IMR-90 (cell line): Measurements from ENCODE around the gene SCIN. TPM values are rescaled to one million over a fixed set of nuclear protein-coding genes. Genes with fewer than 3 reads are reported as not detected.

ENCODE experiments used
- ATAC-seq: fragments of 200-7000 bp; cut with Tn5 transposase; 2 replicates; pipeline ENCODE4 v1.9.1; 2020; ENCODE audit warnings: low read depth, mild to moderate bottlenecking, moderate library complexity
- BruUV-seq: library from RNA; stranded (reverse); fragments of 400-500 nt; replicated peaks from 2 replicates; lab custom pipeline; 2021; lab: Mats Ljungman, UMichigan
- CTCF ChIA-PET: fragments of 300-600 bp; formaldehyde crosslinking; extraction: SDS; loops from one replicate; lab custom pipeline; 2021; ENCODE audit warnings: antibody characterized with exemption; lab: Yijun Ruan, JAX
- POLR2A ChIA-PET: fragments of 300-600 bp; sonication (Branson Sonifier 250); formaldehyde crosslinking; loops from one replicate; lab custom pipeline; 2022; ENCODE audit warnings: antibody characterized with exemption; ENCODE audit not compliant: unreplicated experiment; lab: Charles Lee
- DNase-seq: peaks from one replicate; pipeline ENCODE4 v3.0.0; 2013
- H2AFZ ChIP-seq: replicated peaks from 2 replicates; pipeline ENCODE3; 2013; ENCODE audit warnings: low read length, mild to moderate bottlenecking; ENCODE audit not compliant: poor library complexity
- H2AK5ac ChIP-seq: 2 replicates; pipeline ENCODE4 v1.6.1; 2013; ENCODE audit warnings: low read depth, low read length, inconsistent platforms
- H2AK9ac ChIP-seq: replicated peaks from 2 replicates; pipeline ENCODE3; 2013; ENCODE audit warnings: mild to moderate bottlenecking, low read depth, low read length, moderate library complexity; ENCODE audit not compliant: poor library complexity
- H2BK120ac ChIP-seq: 2 replicates; pipeline ENCODE4 v1.6.1; 2013; ENCODE audit warnings: low read depth, low read length, inconsistent platforms
- H2BK15ac ChIP-seq: 3 replicates; pipeline ENCODE4 v1.6.1; 2013; ENCODE audit warnings: low read depth, low read length, inconsistent platforms
- H2BK20ac ChIP-seq: 2 replicates; pipeline ENCODE4 v1.6.1; 2013; ENCODE audit warnings: low read depth, mild to moderate bottlenecking, inconsistent platforms, low read length, moderate library complexity
- H2BK5ac ChIP-seq: 2 replicates; pipeline ENCODE4 v1.6.1; 2013; ENCODE audit warnings: mild to moderate bottlenecking, low read depth, low read length, inconsistent platforms; ENCODE audit not compliant: poor library complexity, severe bottlenecking
- H3K14ac ChIP-seq: replicated peaks from 2 replicates; pipeline ENCODE4 v1.6.1; 2013; ENCODE audit warnings: low read depth, low read length, inconsistent platforms
- H3K18ac ChIP-seq: 2 replicates; pipeline ENCODE4 v1.6.1; 2013; ENCODE audit warnings: low read depth, low read length, control low read depth
- H3K23ac ChIP-seq: 2 replicates; pipeline ENCODE4 v1.6.1; 2013; ENCODE audit warnings: low read depth, low read length, inconsistent platforms
- H3K27ac ChIP-seq: 2 replicates; pipeline ENCODE4 v1.5.1; 2013; ENCODE audit warnings: mild to moderate bottlenecking, control low read depth, low read length; ENCODE audit not compliant: insufficient read depth
- H3K27me3 ChIP-seq: 2 replicates; pipeline ENCODE4 v1.6.1; 2013; ENCODE audit warnings: low read length; ENCODE audit not compliant: control insufficient read depth, insufficient read depth
- H3K36me3 ChIP-seq: 2 replicates; pipeline ENCODE4 v1.6.1; 2013; ENCODE audit warnings: low read length, mixed read lengths; ENCODE audit not compliant: control insufficient read depth, insufficient read depth
- H3K4ac ChIP-seq: 2 replicates; pipeline ENCODE4 v1.6.1; 2013; ENCODE audit warnings: low read depth, low read length, inconsistent platforms
- H3K4me1 ChIP-seq: 2 replicates; pipeline ENCODE4 v1.6.1; 2013; ENCODE audit warnings: low read length, mixed read lengths; ENCODE audit not compliant: control insufficient read depth, insufficient read depth
- H3K4me2 ChIP-seq: 2 replicates; pipeline ENCODE4 v1.6.1; 2013; ENCODE audit warnings: low read depth, mild to moderate bottlenecking, control low read depth, low read length, moderate library complexity
- H3K4me3 ChIP-seq: 2 replicates; pipeline ENCODE4 v1.5.1; 2013; ENCODE audit warnings: low read depth, mild to moderate bottlenecking, control low read depth, low read length, moderate library complexity; ENCODE audit not compliant: insufficient read depth
- H3K56ac ChIP-seq: 2 replicates; pipeline ENCODE4 v1.6.1; 2013; ENCODE audit warnings: low read length, inconsistent platforms; ENCODE audit not compliant: insufficient read depth; ENCODE audit errors: extremely low read depth
- H3K79me1 ChIP-seq, 2 experiments: 2 replicates each; pipeline ENCODE4 v1.6.1; 2013; ENCODE audit warnings: low read length in 2 of 2, inconsistent platforms in 1 of 2, low read depth in 1 of 2
- H3K9ac ChIP-seq: 2 replicates; pipeline ENCODE4 v1.6.1; 2013; ENCODE audit warnings: low read depth, low read length, control low read depth
- H3K9me1 ChIP-seq: 2 replicates; pipeline ENCODE4 v1.6.1; 2013; ENCODE audit warnings: low read length, inconsistent platforms; ENCODE audit not compliant: insufficient read depth
- H3K9me3 ChIP-seq: 2 replicates; pipeline ENCODE4 v1.6.1; 2013; ENCODE audit warnings: low read length; ENCODE audit not compliant: control insufficient read depth, insufficient read depth
- H4K20me1 ChIP-seq: 2 replicates; pipeline ENCODE4 v1.6.1; 2013; ENCODE audit warnings: low read length, inconsistent platforms; ENCODE audit not compliant: insufficient read depth
- H4K5ac ChIP-seq: 2 replicates; pipeline ENCODE4 v1.6.1; 2013; ENCODE audit warnings: mild to moderate bottlenecking, low read depth, low read length, control low read depth
- H4K8ac ChIP-seq, 2 experiments: 2 replicates each; pipeline ENCODE4 v1.6.1; 2013; ENCODE audit warnings: low read depth in 2 of 2, low read length in 2 of 2, control low read depth in 1 of 2, inconsistent platforms in 1 of 2
- H4K91ac ChIP-seq: 2 replicates; pipeline ENCODE4 v1.6.1; 2013; ENCODE audit warnings: low read depth, low read length, inconsistent platforms; ENCODE audit not compliant: insufficient read depth
- BHLHE40 ChIP-seq: fragments of 150-350 bp; IDR thresholded peaks from 2 replicates; pipeline ENCODE4 v1.6.1; 2016; ENCODE audit warnings: mild to moderate bottlenecking, low read depth, low read length
- CEBPB ChIP-seq: IDR thresholded peaks from 2 replicates; pipeline ENCODE4 v1.6.1; 2012; ENCODE audit warnings: low read depth, low read length, improper control_type of control experiment
- CHD1 ChIP-seq: IDR thresholded peaks from 2 replicates; pipeline ENCODE4 v1.6.1; 2012; ENCODE audit warnings: low read depth, low read length, improper control_type of control experiment
- FOS ChIP-seq: fragments of 150-350 bp; IDR thresholded peaks from 2 replicates; pipeline ENCODE4 v1.6.1; 2016; ENCODE audit warnings: low read depth, low read length
- MAFK ChIP-seq: IDR thresholded peaks from 2 replicates; pipeline ENCODE4 v1.6.1; 2012; ENCODE audit warnings: low read depth, low read length, improper control_type of control experiment
- MAZ ChIP-seq: IDR thresholded peaks from 2 replicates; pipeline ENCODE4 v1.6.1; 2012; ENCODE audit warnings: low read depth, mild to moderate bottlenecking, low read length, improper control_type of control experiment, moderate library complexity, borderline replicate concordance
- MXI1 ChIP-seq: IDR thresholded peaks from 2 replicates; pipeline ENCODE4 v1.6.1; 2012; ENCODE audit warnings: low read depth, mild to moderate bottlenecking, low read length, moderate library complexity, borderline replicate concordance
- NFE2L2 ChIP-seq: fragments of 150-350 bp; IDR thresholded peaks from 2 replicates; pipeline ENCODE4 v1.6.1; 2016; ENCODE audit warnings: low read depth, mild to moderate bottlenecking, low read length
- POLR2A ChIP-seq: IDR thresholded peaks from 2 replicates; pipeline ENCODE4 v1.6.1; 2012; ENCODE audit warnings: mild to moderate bottlenecking, low read depth, low read length
- RAD21 ChIP-seq: IDR thresholded peaks from 2 replicates; pipeline ENCODE4 v1.6.1; 2012; ENCODE audit warnings: low read length, improper control_type of control experiment
- RCOR1 ChIP-seq: IDR thresholded peaks from 2 replicates; pipeline ENCODE4 v1.6.1; 2012; ENCODE audit warnings: mild to moderate bottlenecking, low read length, improper control_type of control experiment; ENCODE audit not compliant: insufficient replicate concordance
- RFX5 ChIP-seq: IDR thresholded peaks from 2 replicates; pipeline ENCODE4 v1.8.0; 2012; ENCODE audit warnings: low read depth, mild to moderate bottlenecking, low read length, moderate library complexity
- SMC3 ChIP-seq: fragments of 150-350 bp; IDR thresholded peaks from 2 replicates; pipeline ENCODE4 v1.6.1; 2016; ENCODE audit warnings: low read depth, mild to moderate bottlenecking, antibody characterized with exemption, low read length, moderate library complexity
- WGBS, 2 experiments: methylation state at CpG; one replicate each; pipeline versions ENCODE4 v1.1.5 to v1.1.7; 2013; ENCODE audit warnings: missing lambda C conversion rate in 2 of 2; ENCODE audit not compliant: insufficient read length in 1 of 2; ENCODE audit errors: extremely low coverage in 2 of 2; 5-methylcytosine and 5-hydroxymethylcytosine counted together
- dilution Hi-C: fragments of 300-500 bp; cut with HindIII; formaldehyde crosslinking; loops from one replicate; pipeline ENCODE4 v1.14.3; 2018; ENCODE audit warnings: low sequenced_read_pairs; ENCODE audit not compliant: unreplicated experiment
- in situ Hi-C: fragments of 300-500 bp; cut with MboI; formaldehyde crosslinking; loops from 3 replicates; pipeline ENCODE4 v1.14.3; 2019; ENCODE audit warnings: low sequenced_read_pairs, inconsistent platforms, mixed read lengths
- intact Hi-C: fragments of 100-400 bp; cut with micrococcal nuclease; formaldehyde crosslinking; loops from 2 replicates; pipeline ENCODE4 v1.10.0; 2022
- polyA plus RNA-seq, 3 experiments: library from polyadenylated mRNA; depleted of rRNA; stranded (reverse); fragments of >200 nt; gene quantifications; 2 replicates each; pipeline ENCODE4 v1.2.3, GENCODE V29; 2012; ENCODE audit warnings: low replicate concordance in 1 of 3
- total RNA-seq: library from RNA; depleted of rRNA; stranded (reverse); fragments of >200 nt; gene quantifications from 2 replicates; pipeline ENCODE4 v1.2.3, GENCODE V29; 2012
- TF ChIP-seq, protein P1 (sequence below): fragments of 150-350 bp; IDR thresholded peaks from 2 replicates; pipeline ENCODE4 v1.6.1; 2017; ENCODE audit warnings: mild to moderate bottlenecking, antibody characterized with exemption, low read length, low read depth
- TF ChIP-seq, protein P2 (sequence below): conservative IDR thresholded peaks from 2 replicates; pipeline ENCODE4 v1.5.1; 2012; ENCODE audit warnings: mild to moderate bottlenecking, low read depth, low read length, improper control_type of control experiment

SCIN gene
- total and polyA plus RNA-seq, 2 of the 4 experiments (the other 2 are of a cell fraction) = under 0.01 to 0.05 TPM

DNA sequence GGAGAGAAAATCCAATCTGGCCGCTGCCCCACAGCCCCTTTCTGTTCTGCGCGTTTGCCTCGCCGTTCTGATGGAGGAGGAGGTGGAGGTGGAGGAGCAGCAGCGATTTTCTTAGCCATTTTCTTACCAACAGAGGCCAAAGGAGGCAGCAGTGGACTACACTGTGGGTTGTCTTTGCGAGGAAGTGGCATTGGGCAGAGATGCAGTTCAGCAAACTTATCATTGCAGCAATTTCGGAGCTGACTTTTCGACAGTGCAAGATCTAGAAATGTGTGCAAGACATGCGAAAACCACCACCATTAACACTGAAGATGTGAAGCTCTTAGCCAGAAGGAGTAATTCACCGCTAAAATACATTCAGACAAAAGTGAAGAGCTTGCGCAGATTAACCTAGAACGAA, 115.0 kb downstream of the SCIN start:
- no peaks in the 10 kb centered on the region for H3K4me1 ChIP-seq
- no TSS peak for BruUV-seq
- no peak overlapping the region for H3K56ac ChIP-seq
- H3K23ac ChIP-seq = no peak overlapping the region
- dilution Hi-C loops (no loop called here), in situ Hi-C loops (loop anchor here (25.0 kb wide), 1 partner anchor 427 kb away; no protein-coding TSS in a partner anchor), intact Hi-C loops (loop anchor here (5.0 kb wide), 4 partner anchors 72 to 512 kb away; no protein-coding TSS in a partner anchor)
- H4K20me1 ChIP-seq = no peaks in the 10 kb centered on the region
- H3K4me3 ChIP-seq = no peak overlapping the region
- H2BK20ac ChIP-seq = no peak overlapping the region
- no peak overlapping the region for H4K8ac ChIP-seq
- ChIA-PET POLR2A (no interaction called here), CTCF (interaction anchor here (1.4 to 3.1 kb wide), 5 partner anchors 212 to 490 kb away, joined by 3 to 27 read pairs (median 3); no protein-coding TSS in a partner anchor)
- no peak overlapping the region for H2BK5ac ChIP-seq
- no peak overlapping the region for H3K18ac ChIP-seq
- no peaks in the 10 kb centered on the region for H3K9me3 ChIP-seq
- 80% methylated on average over 3 of the region's 13 CpGs; no CpG with 5 or more reads in 1 of the 2 experiments for WGBS, 2 experiments
- H3K27ac ChIP-seq = no peak overlapping the region
- peak overlapping the region; percentile 10 for H2AK9ac ChIP-seq
- TF ChIP-seq RCOR1 (no peak), MAZ (no peak), BHLHE40 (no peak), FOS (no peak), CHD1 (no peak), RAD21 (peak; percentile 63), POLR2A (no peak), CEBPB (no peak), NFE2L2 (no peak), MAFK (no peak), SMC3 (no peak), RFX5 (no peak), MXI1 (no peak)
- TF ChIP-seq, protein P1, sequence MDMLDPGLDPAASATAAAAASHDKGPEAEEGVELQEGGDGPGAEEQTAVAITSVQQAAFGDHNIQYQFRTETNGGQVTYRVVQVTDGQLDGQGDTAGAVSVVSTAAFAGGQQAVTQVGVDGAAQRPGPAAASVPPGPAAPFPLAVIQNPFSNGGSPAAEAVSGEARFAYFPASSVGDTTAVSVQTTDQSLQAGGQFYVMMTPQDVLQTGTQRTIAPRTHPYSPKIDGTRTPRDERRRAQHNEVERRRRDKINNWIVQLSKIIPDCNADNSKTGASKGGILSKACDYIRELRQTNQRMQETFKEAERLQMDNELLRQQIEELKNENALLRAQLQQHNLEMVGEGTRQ = no peak
- TF ChIP-seq, protein P2, sequence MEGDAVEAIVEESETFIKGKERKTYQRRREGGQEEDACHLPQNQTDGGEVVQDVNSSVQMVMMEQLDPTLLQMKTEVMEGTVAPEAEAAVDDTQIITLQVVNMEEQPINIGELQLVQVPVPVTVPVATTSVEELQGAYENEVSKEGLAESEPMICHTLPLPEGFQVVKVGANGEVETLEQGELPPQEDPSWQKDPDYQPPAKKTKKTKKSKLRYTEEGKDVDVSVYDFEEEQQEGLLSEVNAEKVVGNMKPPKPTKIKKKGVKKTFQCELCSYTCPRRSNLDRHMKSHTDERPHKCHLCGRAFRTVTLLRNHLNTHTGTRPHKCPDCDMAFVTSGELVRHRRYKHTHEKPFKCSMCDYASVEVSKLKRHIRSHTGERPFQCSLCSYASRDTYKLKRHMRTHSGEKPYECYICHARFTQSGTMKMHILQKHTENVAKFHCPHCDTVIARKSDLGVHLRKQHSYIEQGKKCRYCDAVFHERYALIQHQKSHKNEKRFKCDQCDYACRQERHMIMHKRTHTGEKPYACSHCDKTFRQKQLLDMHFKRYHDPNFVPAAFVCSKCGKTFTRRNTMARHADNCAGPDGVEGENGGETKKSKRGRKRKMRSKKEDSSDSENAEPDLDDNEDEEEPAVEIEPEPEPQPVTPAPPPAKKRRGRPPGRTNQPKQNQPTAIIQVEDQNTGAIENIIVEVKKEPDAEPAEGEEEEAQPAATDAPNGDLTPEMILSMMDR = peak; percentile 42
- H4K91ac ChIP-seq = no peak overlapping the region
- no peaks in the 10 kb centered on the region for H3K36me3 ChIP-seq
- no peaks in the 10 kb centered on the region for H3K27me3 ChIP-seq
- H2AFZ ChIP-seq = no peak overlapping the region
- H3K79me1 ChIP-seq = peaks cover 7 to 13% of the 10 kb centered on the region in 2 experiments
- no peak overlapping the region for H3K14ac ChIP-seq
- H3K4ac ChIP-seq = no peak overlapping the region
- no peak overlapping the region for H3K4me2 ChIP-seq
- H2BK15ac ChIP-seq = no peak overlapping the region
- no peak overlapping the region for H2AK5ac ChIP-seq
- no peak for ATAC-seq
- no peaks in the 10 kb centered on the region for H3K9me1 ChIP-seq
- peak; percentile 33 for DNase-seq
- no peak overlapping the region for H2BK120ac ChIP-seq
- H3K9ac ChIP-seq = no peak overlapping the region
- H4K5ac ChIP-seq = no peak overlapping the region
